ENCODE data around the gene LIN7A. TPM values are rescaled to one million over a fixed set of nuclear protein-coding genes. Genes with fewer than 3 reads are reported as not detected.

The LIN7A gene
- total RNA-seq, 1 donor: 6.6 TPM

DNA sequence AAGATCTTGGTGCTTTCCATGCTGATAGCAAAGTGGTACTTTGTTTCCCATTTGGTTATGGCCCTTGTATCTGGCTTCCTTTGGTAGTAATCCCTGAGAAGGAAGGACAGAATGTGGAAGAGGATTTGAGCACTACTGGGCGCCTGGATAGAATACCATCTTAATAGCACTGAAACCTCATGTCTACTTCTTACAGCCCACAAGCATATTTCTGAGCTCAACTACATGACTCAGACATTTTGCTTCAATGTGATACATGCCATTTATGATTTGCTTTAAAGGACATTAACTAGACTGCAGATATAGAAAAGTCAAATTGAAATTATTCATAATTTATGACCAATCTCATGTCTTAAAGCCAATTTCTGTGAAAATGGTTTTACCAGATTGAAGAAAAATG, 80.4 kb downstream of the LIN7A start:
- TF ChIP-seq, protein P1, sequence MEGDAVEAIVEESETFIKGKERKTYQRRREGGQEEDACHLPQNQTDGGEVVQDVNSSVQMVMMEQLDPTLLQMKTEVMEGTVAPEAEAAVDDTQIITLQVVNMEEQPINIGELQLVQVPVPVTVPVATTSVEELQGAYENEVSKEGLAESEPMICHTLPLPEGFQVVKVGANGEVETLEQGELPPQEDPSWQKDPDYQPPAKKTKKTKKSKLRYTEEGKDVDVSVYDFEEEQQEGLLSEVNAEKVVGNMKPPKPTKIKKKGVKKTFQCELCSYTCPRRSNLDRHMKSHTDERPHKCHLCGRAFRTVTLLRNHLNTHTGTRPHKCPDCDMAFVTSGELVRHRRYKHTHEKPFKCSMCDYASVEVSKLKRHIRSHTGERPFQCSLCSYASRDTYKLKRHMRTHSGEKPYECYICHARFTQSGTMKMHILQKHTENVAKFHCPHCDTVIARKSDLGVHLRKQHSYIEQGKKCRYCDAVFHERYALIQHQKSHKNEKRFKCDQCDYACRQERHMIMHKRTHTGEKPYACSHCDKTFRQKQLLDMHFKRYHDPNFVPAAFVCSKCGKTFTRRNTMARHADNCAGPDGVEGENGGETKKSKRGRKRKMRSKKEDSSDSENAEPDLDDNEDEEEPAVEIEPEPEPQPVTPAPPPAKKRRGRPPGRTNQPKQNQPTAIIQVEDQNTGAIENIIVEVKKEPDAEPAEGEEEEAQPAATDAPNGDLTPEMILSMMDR (IDR thresholded peaks at IDR 0.05; ENCODE audit: insufficient read depth, low read length): no peak
- DNase-seq (ENCODE audit: low read depth): no peak

DNA sequence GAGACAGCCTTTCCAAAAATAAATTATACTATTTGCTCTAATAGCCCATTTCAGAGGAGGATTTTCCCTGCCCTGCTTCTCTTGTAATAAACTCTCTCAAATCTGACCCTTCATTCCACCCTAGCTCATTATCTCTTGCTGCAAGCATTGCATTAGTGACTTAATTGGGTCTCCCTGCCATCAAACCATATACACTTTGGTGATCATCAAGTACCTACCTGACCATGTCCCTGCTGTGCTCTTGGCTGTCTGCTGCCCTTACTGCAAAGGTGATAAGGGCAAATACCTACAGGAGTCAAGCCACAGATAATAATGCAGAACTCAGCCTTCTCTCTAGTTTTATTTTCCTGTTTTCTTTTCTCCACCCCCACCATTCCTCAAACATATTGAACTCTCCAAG, 88.4 kb downstream of the LIN7A start:
- DNase-seq (ENCODE audit: low read depth): no peak
- TF ChIP-seq, protein P1 (IDR thresholded peaks at IDR 0.05; ENCODE audit: insufficient read depth, low read length): no peak
- no peak overlapping the region for H3K4me3 ChIP-seq (ENCODE audit: low read depth, low read length)

More for the DNA sequence above, 80.4 kb downstream of the LIN7A start:
- H3K4me3 ChIP-seq (ENCODE audit: low read depth, low read length): no peak overlapping the region

DNA sequence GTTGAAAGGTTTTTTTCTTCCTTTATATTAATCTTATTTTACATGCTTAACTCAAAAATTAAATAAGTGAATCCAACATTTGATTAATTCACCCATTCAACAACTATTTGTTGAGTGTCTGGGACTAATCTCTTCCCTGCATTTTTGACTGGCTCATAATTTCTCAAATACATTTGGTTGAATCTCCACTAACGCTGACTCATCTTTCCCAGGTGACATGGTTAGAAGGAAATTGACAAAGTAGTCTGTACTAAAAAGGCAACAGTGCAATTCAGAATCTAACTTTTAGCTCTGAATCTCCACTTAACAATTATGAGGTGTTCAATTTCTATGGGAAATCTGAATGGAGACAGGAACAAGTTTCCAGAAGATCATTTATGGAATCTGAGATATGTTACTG, 88.9 kb downstream of the LIN7A start:
- H3K4me3 ChIP-seq (ENCODE audit: low read depth, low read length): no peak overlapping the region
- DNase-seq (ENCODE audit: low read depth): no peak
- TF ChIP-seq, protein P1 (IDR thresholded peaks at IDR 0.05; ENCODE audit: insufficient read depth, low read length): no peak

DNA sequence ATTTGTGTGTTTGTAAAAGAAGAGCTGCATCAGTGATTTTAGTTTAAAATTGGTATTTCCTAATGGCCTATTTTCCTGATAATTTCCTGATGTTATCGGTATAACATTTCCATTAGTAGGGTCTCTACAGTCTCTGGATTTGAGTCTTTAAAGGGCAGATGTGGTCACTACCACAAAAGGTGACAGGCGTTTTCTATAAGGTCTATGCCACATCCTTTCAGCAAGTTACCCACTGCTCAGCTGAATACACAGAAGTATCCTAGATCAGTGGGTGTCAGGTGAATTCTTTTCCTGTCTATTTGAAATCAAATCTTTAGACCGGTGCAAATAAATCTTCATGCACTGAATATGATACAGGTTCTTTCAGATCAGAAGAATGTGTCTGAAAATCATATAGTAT, 90.2 kb downstream of the LIN7A start:
- no peak for DNase-seq (ENCODE audit: low read depth)
- TF ChIP-seq, protein P1 (IDR thresholded peaks at IDR 0.05; ENCODE audit: insufficient read depth, low read length): no peak

DNA sequence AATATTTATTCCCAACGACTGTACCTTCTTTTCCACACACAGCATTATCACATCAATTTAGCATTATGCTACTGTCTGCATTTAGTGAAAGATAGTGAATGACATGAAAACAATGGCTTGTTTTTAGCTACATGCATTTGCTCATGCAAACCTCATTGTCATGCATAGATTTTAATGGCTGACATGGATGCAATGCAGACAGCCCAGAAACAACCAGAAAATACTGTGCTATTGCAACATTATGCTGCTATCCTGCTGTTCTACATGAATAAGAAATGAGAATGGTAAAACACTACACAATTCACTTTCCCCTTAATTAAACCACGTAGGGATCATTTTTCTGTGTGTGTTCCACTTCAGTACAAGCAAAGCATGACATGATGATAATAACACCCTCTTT, 90.8 kb downstream of the LIN7A start:
- TF ChIP-seq, protein P1 (IDR thresholded peaks at IDR 0.05; ENCODE audit: insufficient read depth, low read length): no peak
- DNase-seq (ENCODE audit: low read depth): no peak
- no peak overlapping the region for H3K4me3 ChIP-seq (ENCODE audit: low read depth, low read length)

More for the DNA sequence above, 90.2 kb downstream of the LIN7A start:
- no peak overlapping the region for H3K4me3 ChIP-seq (ENCODE audit: low read depth, low read length)

DNA sequence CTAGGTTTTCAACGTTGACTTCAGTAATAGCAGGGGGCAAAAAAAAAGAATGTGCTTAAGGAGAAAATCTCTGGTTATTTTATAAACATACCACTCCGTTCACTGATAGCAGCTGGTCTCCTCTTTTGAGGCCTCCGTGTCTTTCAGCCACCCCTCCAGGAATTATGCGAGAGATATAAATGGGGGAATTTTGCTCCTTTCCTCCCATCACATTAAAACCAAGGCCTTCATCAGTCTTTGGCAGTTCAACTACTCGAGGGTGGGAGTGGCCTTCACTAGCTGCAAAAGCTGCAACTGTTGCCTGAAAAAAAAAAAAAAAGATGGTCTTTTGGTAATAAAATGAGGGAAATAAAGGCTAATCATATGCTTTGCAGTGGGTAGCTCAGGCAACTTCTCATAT, 92.1 kb downstream of the LIN7A start:
- no peak for DNase-seq (ENCODE audit: low read depth)

DNA sequence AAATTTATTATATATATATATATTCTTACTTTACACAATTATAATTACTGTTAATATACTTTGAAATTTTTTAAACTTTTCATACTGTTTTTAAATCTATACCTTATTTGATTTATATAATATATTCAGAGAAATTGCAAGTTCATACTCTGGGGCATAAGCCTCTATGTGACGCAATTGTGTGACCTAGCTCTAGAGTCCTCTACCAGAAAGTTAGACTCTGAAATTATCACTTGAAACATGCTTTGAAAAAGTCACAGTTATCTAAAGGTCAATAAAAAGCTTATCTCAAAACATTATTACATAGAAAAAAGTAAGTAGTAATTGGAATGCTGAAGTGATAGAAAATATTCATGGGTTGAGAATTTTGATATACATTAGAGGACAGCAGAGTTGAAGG, 93.8 kb downstream of the LIN7A start:
- no peak for DNase-seq (ENCODE audit: low read depth)
- TF ChIP-seq, protein P1 (IDR thresholded peaks at IDR 0.05; ENCODE audit: insufficient read depth, low read length): no peak

More for the DNA sequence above, 92.1 kb downstream of the LIN7A start:
- H3K4me3 ChIP-seq (ENCODE audit: low read depth, low read length): no peak overlapping the region
- TF ChIP-seq, protein P1 (IDR thresholded peaks at IDR 0.05; ENCODE audit: insufficient read depth, low read length): no peak

More for the DNA sequence above, 93.8 kb downstream of the LIN7A start:
- H3K4me3 ChIP-seq (ENCODE audit: low read depth, low read length): no peak overlapping the region

Measured in fibroblast of the aortic adventitia (primary cell).